GM21529 (cell line): Measurements from ENCODE around the gene ARHGEF39.
"Not testable (repeated sequence)": the region's sequence is repeated elsewhere in the genome, so short reads cannot be mapped to it uniquely, and the experiment has no call there.

Source experiments
- ATAC-seq: cut with Tn5 transposase; IDR thresholded peaks from one replicate; pipeline ENCODE4 v1.9.1; 2021; ENCODE audit not compliant: unreplicated experiment

The ARHGEF39 gene

DNA sequence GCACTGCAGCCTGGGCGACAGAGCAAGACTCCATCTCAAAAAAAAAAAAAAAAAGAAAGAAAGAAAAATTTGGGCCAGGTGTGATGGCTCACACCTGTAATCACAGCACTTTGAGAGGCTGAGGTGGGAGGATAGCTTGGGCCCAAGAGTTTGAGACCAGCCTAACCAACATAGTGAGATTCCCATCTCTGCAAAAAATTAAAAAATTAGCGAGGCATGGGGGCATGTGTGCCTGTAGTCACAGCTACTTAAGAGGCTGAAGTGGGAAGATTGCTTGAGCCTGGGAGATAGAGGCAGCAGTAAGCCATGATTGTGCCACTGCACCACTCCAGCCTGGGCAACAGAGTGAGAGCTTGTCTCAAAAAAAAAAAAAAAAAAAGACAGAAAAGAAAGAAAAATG is 11.4 kb downstream of the ARHGEF39 start:
- ATAC-seq: no peak

GRCh38 chr9:35652829-35653209 is 12.2 kb downstream of the ARHGEF39 start:
- no peak for ATAC-seq

- ATAC-seq: no peak
Observed at GRCh38 chr9:35651956-35652828, 12.8 kb downstream of the ARHGEF39 start.

DNA sequence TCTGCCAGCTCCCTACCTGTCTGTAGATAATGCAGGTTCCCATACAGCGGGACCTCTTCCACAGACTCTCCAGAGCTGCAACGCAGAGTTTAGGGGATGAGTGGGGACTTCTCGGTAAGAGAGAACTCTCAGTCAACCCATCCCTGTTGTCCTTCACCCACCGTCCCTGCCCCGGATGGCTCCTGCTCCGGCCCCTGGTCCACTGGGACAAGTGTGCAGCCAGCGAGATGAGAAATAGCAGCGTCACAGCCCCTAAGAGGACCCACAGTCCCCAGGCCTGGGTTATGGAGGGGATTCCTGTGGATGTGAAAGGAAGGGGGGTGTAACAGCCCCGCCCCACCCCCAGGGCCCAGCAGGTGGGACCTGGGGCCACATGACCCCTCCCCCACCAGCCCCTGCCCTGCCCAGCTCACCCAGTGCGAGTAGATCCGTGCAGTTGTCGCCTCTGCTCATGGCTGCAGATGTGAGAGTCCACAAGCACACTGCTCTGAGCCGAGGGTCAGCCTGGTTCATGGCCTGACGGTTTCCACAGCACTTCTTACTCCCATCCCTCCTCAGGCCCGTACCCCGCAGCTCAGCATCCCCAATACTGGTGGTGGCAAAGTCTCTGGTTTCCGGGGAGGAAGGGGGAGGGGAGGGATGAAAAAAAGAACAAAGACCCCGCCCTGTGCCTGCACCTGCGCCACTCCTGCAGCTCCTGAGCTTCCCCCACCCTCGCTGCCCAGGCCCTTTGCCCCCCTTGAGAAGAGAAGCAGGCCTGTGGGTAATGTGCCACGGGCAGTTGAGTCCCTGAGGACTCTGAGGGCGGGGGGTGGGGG is 14.4 kb downstream of the ARHGEF39 start, which contains the start of gene SIT1:
TSS of gene SIT1 (minus strand) at position 591 of the 818 bp plus-strand sequence. CDS start at position 513, 78 bp downstream.
- no peak for ATAC-seq

- ATAC-seq: no peak
Observed at GRCh38 chr9:35649431-35650340, 15.3 kb downstream of the ARHGEF39 start.

- ATAC-seq: peak; percentile 77
Observed at GRCh38 chr9:35646533-35647265, 18.3 kb downstream of the ARHGEF39 start.

DNA sequence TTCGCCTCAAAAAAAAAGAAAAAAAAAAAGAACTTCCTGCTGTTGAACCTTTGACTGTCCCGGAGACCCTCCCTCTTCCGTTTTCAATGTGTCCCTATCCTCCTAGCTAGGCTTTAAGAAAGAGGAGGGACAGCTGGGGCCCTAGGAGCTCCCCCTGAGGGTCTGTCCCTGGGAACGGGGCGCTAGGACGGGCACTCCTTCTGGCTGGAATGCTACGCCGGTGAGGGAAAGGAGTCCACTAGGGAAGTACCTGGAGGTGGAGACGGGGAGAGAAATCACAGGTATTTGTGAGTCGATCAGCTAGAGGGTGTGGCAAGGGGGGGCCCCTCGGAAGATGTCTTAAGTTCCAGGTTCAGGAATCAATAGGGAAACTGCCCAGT is 18.9 kb downstream of the ARHGEF39 start:
- ATAC-seq: no peak

GRCh38 chr9:35645736-35646135 is 19.3 kb downstream of the ARHGEF39 start:
- ATAC-seq: not testable (repeated sequence)

DNA sequence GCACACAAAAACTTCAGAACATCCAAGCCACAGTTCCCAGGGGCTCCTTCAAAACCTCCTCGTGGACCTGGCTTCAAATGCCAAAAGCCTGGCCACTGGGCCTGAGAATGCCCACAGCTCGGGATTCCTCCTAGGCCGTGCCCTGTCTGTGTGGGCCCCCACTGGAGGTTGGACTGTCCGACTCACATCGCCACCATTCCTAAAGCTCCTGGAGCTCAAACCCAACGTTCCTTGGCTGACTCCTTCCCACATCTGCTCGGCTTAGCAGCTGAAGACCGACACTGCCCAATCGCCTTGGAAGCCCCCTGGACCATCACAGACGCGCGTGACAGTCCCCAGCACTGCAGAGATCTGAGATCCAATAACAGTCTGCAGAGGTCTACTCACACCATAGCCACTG is 21.9 kb downstream of the ARHGEF39 start:
- ATAC-seq: no peak

DNA sequence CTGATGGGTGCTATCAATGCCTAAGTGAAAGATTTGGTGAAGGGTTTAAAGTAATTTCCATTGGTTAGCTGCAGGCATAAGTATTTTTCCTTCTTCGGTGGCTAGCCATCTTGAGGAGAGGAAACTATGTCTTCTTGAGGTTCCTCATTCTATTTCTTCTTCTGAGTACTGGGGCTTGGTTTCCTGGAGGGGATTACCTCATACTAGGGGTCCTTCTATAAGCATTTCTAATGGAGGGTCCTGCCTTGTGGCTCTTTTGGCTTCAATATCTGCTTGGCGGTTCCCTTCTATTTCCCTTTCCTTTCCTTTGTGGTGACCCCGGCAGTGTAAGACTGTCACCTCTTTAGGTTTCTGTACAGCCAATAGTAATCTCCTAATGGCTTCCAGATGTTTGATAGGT is 23.5 kb downstream of the ARHGEF39 start:
- ATAC-seq: not testable (repeated sequence)

- ATAC-seq: not testable (repeated sequence)
Observed at GRCh38 chr9:35640431-35640830, 24.6 kb downstream of the ARHGEF39 start.

- no peak for ATAC-seq
Observed at GRCh38 chr9:35639631-35640030, 25.4 kb downstream of the ARHGEF39 start.

DNA sequence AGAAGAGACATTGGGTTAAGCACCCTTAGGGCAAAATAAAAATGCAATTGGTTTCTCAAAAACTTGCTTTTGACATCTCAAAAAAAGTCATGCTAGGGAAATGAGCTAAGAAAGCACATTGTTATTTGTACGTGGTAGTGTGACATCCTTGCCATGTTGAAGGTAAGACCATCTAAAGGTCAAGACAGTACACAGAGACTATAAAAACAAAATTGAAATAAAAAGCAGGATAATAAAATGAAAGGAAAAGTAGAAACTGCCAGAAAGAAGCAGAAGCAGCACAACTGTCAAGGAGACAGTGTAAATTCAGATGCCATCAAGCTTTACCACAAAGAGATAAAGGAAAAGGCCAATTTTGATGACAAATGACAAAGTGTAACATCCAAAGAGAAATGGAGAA is 25.8 kb downstream of the ARHGEF39 start:
- not testable (repeated sequence) for ATAC-seq

DNA sequence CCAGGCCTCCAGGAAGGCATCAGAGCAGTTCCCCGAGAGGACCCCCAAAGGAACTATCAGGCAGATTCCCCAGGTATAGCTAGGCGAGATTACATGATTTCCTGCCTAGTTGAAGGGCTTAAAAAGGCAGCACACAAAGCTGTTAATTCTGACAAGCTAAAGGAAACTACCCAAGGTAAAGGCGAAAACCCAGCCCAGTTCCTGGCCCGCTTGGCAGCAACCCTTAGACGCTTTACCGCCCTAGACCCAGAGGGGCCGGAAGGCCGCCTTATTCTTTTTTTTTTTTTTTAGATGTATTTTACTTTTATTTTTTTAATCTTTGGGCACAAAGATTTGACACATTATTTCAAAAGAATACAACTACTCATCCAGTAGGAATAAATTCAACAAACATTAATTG is 26.2 kb downstream of the ARHGEF39 start:
- not testable (repeated sequence) for ATAC-seq

- not testable (repeated sequence) for ATAC-seq
Observed at GRCh38 chr9:35637427-35637955, 27.5 kb downstream of the ARHGEF39 start.

DNA sequence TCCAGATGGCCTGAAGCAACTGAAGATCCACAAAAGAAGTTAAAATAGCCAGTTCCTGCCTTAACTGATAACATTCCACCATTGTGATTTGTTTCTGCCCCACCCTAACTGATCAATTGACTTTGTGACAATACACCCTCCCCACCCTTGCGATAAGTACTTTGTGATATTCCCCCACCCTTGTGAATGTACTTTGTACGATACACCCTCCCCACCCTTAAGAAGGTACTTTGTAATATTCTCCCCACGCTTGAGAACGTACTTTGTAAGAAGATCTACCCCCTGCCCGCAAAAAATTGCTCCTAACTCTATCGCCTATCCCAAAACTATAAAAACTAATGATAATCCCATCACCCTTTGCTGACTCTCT is 28.1 kb downstream of the ARHGEF39 start:
- ATAC-seq: not testable (repeated sequence)

DNA sequence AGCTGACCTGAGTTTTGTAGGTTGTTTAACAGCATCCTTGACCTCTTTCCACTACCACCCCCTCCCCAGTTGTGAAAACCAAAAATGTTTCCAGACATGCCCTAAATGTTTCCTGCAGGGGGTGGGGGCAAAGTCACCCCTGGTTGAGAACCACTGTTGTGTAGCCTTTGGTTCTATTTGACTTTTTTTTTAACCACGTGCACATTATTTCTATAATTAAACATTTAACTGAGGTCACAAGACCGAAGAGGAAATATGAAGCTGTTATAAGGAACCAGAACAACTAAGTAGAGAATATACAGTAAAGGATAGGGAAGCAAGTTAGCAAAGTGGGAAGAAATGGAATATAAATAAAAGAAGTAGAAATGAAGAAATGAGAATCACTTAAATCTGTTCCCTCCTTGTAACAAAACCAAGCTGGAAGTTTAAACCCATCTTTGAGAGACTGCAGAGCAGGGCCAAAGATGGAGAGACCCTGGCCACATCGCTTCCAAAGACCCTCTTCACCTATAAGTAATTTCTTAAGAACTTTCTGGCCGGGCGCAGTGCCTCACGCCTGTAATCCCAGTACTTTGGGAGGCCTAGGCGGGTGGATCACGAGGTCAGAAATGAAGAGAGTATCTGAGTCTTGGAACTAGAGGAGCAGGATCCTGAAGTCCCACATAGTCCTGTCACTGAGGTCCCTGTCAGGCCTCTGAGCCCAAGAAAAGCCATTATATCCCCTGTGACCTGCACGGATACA is 28.7 kb downstream of the ARHGEF39 start:
- ATAC-seq: no peak

DNA sequence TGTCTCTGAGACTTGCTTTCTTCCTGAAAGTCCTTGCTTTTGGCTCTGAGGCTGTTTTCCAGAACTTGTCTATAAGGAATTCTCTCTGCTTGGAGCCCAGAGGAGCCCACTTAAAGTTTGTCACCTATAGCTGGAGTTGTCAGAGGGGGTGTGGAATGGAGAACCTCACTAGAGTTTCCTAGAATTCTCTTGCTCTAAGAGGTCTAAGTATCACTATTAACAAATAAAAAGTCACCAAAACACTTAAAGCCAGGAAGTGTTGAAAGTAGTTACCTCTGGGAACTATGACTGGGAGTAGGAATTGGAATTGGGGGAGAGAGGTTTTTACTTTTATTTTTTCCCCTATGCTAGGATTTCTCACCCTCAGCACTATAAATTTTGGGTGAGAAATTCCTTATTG is 29.3 kb downstream of the ARHGEF39 start:
- ATAC-seq: no peak

- no peak for ATAC-seq
Observed at GRCh38 chr9:35629597-35629996, 35.4 kb downstream of the ARHGEF39 start.
